Esophagus muscularis mucosa (tissue), 4 donors: ENCODE measurements around the gene ERBIN. TPM values are rescaled to one million over a fixed set of nuclear protein-coding genes. Genes with fewer than 3 reads are reported as not detected.

Source experiments
- DNase-seq: peaks from one replicate; pipeline ENCODE4 v3.0.0-alpha.2; 2017; ENCODE audit errors: extremely low spot score
- H3K27ac ChIP-seq, 4 donors: fragments of 200-600 bp; sonication (generic); replicated peaks in 1 of 4; 1 replicate in 3 of 4; 2 replicates in 1 of 4; pipeline ENCODE4 v1.5.1; 2016 to 2019; ENCODE audit warnings: mild to moderate bottlenecking in 1 of 4
- H3K27me3 ChIP-seq, 4 donors: fragments of 200-600 bp; sonication (generic); one replicate each; pipeline versions ENCODE4 v1.5.1 to v1.6.0; 2016 to 2019
- H3K36me3 ChIP-seq, 4 donors: fragments of 200-600 bp; sonication (generic); one replicate each; pipeline ENCODE4 v1.5.1; 2016 to 2019
- H3K4me1 ChIP-seq, 4 donors: fragments of 200-600 bp; sonication (generic); one replicate each; pipeline ENCODE4 v1.5.1; 2016 to 2019
- H3K4me3 ChIP-seq, 4 donors: fragments of 200-600 bp; sonication (generic); 1 replicate in 2 of 4; 2 replicates in 2 of 4; pipeline ENCODE4 v1.5.1; 2016 to 2019; ENCODE audit warnings: mild to moderate bottlenecking in 4 of 4, moderate library complexity in 1 of 4
- H3K9me3 ChIP-seq, 4 donors: fragments of 200-600 bp; sonication (generic); 1 replicate in 3 of 4; 2 replicates in 1 of 4; pipeline ENCODE4 v1.5.1; 2016 to 2019
- EP300 ChIP-seq: sonication (generic); formaldehyde crosslinking; IDR thresholded peaks from one replicate; pipeline ENCODE4 v1.6.1; 2017; ENCODE audit warnings: antibody characterized with exemption
- POLR2A ChIP-seq: fragments of 450-650 bp; IDR thresholded peaks from one replicate; pipeline ENCODE4 v1.6.1; 2017; ENCODE audit warnings: antibody characterized with exemption, moderate library complexity, mild to moderate bottlenecking, low read depth
- POLR2AphosphoS5 ChIP-seq, 2 donors: sonication (generic); formaldehyde crosslinking; IDR thresholded peaks; one replicate each; pipeline ENCODE4 v1.6.1; 2017; ENCODE audit warnings: antibody characterized with exemption in 2 of 2
- WGBS: methylation state at CpG from one replicate; pipeline ENCODE4 v1.1.5; 2018; 5-methylcytosine and 5-hydroxymethylcytosine counted together
- intact Hi-C: fragments of 100-400 bp; cut with DNase I; formaldehyde crosslinking; loops from one replicate; pipeline ENCODE4 v1.15.1; 2023
- total RNA-seq, 4 donors: library from RNA; depleted of rRNA; stranded (reverse); fragments of >200 nt; gene quantifications; one replicate each; pipeline versions ENCODE4 v1.1.0 to v1.2.1, GENCODE V29; 2016
- TF ChIP-seq, protein P1 (sequence below), 3 experiments: fragments of 200-600 bp in 2 of 3; fragments of 450-650 bp in 1 of 3; sonication (generic) in 2 of 3; IDR thresholded peaks; one replicate each; pipeline ENCODE4 v1.5.1; 2017 to 2019; ENCODE audit warnings: antibody characterized with exemption in 3 of 3, mild to moderate bottlenecking in 2 of 3, moderate library complexity in 1 of 3

The ERBIN gene
- total RNA-seq, 4 donors from 2014 or later = 46.9 to 67.7 (median 55.2) TPM

DNA sequence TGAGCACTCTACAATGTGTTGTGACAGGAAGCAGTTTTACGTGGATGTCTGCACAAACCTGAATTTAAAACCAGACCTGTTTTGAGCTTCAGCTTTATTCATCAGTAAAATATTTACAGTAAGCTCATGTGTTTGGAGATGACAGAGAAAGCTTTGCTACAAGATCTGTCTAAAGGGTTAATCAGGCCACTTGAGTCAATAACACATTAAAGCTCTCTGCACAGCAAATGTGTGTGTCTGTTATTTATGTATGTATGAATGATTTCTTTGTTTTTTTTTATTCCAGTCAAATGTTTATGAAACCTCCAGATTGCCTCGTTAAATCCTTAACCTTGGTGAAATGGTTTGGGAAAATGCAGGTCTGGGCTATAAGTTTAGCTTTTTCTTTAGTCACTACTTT is 140.5 kb downstream of the ERBIN start:
- no peaks in the 10 kb centered on the region for H3K27me3 ChIP-seq
- no peak overlapping the region for H3K4me3 ChIP-seq
- intact Hi-C loops = no loop called here
- no peaks in the 10 kb centered on the region for H3K4me1 ChIP-seq
- H3K9me3 ChIP-seq = no peaks in the 10 kb centered on the region
- TF ChIP-seq, protein P1, sequence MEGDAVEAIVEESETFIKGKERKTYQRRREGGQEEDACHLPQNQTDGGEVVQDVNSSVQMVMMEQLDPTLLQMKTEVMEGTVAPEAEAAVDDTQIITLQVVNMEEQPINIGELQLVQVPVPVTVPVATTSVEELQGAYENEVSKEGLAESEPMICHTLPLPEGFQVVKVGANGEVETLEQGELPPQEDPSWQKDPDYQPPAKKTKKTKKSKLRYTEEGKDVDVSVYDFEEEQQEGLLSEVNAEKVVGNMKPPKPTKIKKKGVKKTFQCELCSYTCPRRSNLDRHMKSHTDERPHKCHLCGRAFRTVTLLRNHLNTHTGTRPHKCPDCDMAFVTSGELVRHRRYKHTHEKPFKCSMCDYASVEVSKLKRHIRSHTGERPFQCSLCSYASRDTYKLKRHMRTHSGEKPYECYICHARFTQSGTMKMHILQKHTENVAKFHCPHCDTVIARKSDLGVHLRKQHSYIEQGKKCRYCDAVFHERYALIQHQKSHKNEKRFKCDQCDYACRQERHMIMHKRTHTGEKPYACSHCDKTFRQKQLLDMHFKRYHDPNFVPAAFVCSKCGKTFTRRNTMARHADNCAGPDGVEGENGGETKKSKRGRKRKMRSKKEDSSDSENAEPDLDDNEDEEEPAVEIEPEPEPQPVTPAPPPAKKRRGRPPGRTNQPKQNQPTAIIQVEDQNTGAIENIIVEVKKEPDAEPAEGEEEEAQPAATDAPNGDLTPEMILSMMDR (IDR thresholded peaks at IDR 0.05) = no peak
- TF ChIP-seq EP300 = no peak
- no peak for TF ChIP-seq POLR2AphosphoS5 (IDR thresholded peaks at IDR 0.05)
- TF ChIP-seq POLR2A = no peak
- peaks cover 0 to 27% (median 10%) of the 10 kb centered on the region in 4 donors for H3K36me3 ChIP-seq
- WGBS = 80% methylated on average over 2 of the region's 2 CpGs
- H3K27ac ChIP-seq = no peak overlapping the region
- no peak for DNase-seq

DNA sequence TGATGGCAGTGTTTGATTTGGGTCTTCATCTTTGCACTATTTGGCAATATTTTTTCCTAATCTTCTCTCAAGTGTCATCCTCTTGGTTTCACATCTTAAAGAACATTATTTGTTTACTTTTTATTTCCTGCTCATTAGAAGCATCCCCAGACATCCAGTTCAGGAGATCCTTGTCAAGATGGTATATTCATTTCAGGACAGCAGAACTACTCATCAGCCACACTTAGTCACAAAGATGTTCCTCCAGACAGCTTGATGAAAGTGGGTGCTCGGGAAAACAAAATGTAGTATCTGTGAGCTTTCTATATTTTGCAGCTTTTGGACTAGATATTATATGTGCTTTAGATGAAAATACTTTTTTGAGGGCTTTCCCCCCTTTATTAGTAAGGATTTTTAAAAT is 145.7 kb downstream of the ERBIN start:
- peaks cover 0 to 22% (median 9%) of the 10 kb centered on the region in 4 donors for H3K36me3 ChIP-seq
- no peaks in the 10 kb centered on the region for H3K27me3 ChIP-seq
- H3K4me3 ChIP-seq = no peak overlapping the region
- no peak for TF ChIP-seq EP300
- no peak for TF ChIP-seq POLR2AphosphoS5 (IDR thresholded peaks at IDR 0.05)
- TF ChIP-seq, protein P1 (IDR thresholded peaks at IDR 0.05) = no peak
- no peak for TF ChIP-seq POLR2A
- 91% methylated on average over 1 of the region's 1 CpG for WGBS
- intact Hi-C loops = no loop called here
- H3K27ac ChIP-seq = no peak overlapping the region
- no peak for DNase-seq
- no peaks in the 10 kb centered on the region for H3K4me1 ChIP-seq
- H3K9me3 ChIP-seq = no peaks in the 10 kb centered on the region

DNA sequence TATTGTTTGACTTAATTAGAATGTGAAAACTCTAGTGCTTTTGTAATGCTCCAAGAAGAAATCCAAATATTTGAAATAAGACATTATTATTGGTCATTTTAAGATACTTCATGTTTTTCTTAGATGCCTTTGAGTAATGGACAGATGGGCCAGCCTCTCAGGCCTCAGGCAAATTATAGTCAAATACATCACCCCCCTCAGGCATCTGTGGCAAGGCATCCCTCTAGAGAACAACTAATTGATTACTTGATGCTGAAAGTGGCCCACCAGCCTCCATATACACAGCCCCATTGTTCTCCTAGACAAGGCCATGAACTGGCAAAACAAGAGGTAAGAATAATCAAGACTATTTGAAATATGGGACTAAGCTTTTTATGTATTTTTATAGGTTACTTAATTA is 148.5 kb downstream of the ERBIN start:
- no peak for DNase-seq
- Histone ChIP-seq H3K36me3 (peaks cover 9 to 43% (median 21%) of the 10 kb centered on the region in 4 donors), H3K4me1 (no peaks in the 10 kb centered on the region), H3K27ac (no peak overlapping the region), H3K27me3 (no peaks in the 10 kb centered on the region), H3K9me3 (no peaks in the 10 kb centered on the region), H3K4me3 (no peak overlapping the region)
- intact Hi-C loops = no loop called here
- TF ChIP-seq POLR2A (no peak), EP300 (no peak), POLR2AphosphoS5 (IDR thresholded peaks at IDR 0.05) (no peak)
- TF ChIP-seq, protein P1 (IDR thresholded peaks at IDR 0.05) = no peak

DNA sequence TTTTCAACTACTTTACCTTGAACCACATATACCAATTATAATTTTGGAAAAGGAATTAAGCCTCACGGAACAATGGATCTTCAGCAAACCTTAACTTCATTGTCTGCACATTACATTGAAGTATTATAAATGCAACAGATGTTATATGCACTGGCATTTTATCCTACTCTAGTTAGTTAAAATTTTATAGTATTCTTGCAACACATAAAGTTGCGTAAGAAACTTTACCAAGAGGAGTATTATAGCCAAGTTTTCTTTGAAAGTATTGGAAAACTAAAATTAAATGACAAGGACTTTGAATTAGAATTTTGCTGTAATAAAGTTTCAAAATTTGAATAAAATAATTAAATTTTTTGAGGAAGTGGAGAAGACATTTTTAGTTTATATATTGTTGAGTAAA is 154.3 kb downstream of the ERBIN start:
- H3K36me3 ChIP-seq = peaks cover 4 to 35% (median 21%) of the 10 kb centered on the region in 4 donors
- intact Hi-C loops = no loop called here

More for the DNA sequence above, 154.3 kb downstream of the ERBIN start:
- no peaks in the 10 kb centered on the region for H3K4me1 ChIP-seq
- no peaks in the 10 kb centered on the region for H3K9me3 ChIP-seq
- H3K4me3 ChIP-seq = no peak overlapping the region
- no peak overlapping the region for H3K27ac ChIP-seq
- H3K27me3 ChIP-seq = no peaks in the 10 kb centered on the region
- TF ChIP-seq POLR2AphosphoS5 (IDR thresholded peaks at IDR 0.05) (no peak), POLR2A (no peak), EP300 (no peak)
- TF ChIP-seq, protein P1 (IDR thresholded peaks at IDR 0.05) = no peak
- 99% methylated on average over 2 of the region's 2 CpGs for WGBS
- DNase-seq = no peak
